HepG2 (cell line): ENCODE data around the gene AARS2. TPM values are rescaled to one million over a fixed set of nuclear protein-coding genes. Genes with fewer than 3 reads are reported as not detected.
"Not testable (repeated sequence)": the region's sequence is repeated elsewhere in the genome, so short reads cannot be mapped to it uniquely, and the experiment has no call there.

Experiments
- ATAC-seq: fragments of 200-7000 bp; cut with Tn5 transposase; 3 replicates; pipeline ENCODE4 v1.9.1; 2020; ENCODE audit warnings: mild to moderate bottlenecking, moderate library complexity
- BruUV-seq: library from RNA; stranded (reverse); fragments of 400-500 nt; replicated peaks from 2 replicates; lab custom pipeline; 2021; lab: Mats Ljungman, UMichigan
- CTCF ChIA-PET: fragments of 300-600 bp; formaldehyde crosslinking; extraction: SDS; loops from one replicate; lab custom pipeline; 2021; ENCODE audit warnings: low total read pairs, inconsistent platforms, low intra/inter-chr PET ratio; lab: Yijun Ruan, JAX
- POLR2A ChIA-PET: fragments of 350-600 bp; sonication (Branson Sonifier 250); formaldehyde crosslinking; loops from one replicate; lab custom pipeline; 2020; ENCODE audit warnings: antibody characterized with exemption, inconsistent platforms; lab: Yijun Ruan, JAX
- DNase-seq: peaks from one replicate; pipeline ENCODE4 v3.0.0-alpha.2; 2015; ENCODE audit warnings: low spot score
- FAIRE-seq: peaks from 3 replicates; lab custom pipeline; 2011; peaks lifted over from hg19 to GRCh38; lab: Jason Lieb, UNC
- H2AFZ ChIP-seq: one replicate; pipeline ENCODE4 v1.6.1; 2011; ENCODE audit warnings: low read length, inconsistent platforms
- H3K27ac ChIP-seq: fragments of 300-600 bp; 3 replicates; pipeline ENCODE4 v1.8.0; 2011; ENCODE audit warnings: mixed run types, mild to moderate bottlenecking, mixed read lengths, low read length, inconsistent platforms; ENCODE audit not compliant: insufficient read depth; ENCODE audit errors: extremely low read length
- H3K27me3 ChIP-seq, 2 experiments: fragments of 200-600 bp in 1 of 2; 2 replicates in 1 of 2; 3 replicates in 1 of 2; pipeline versions ENCODE4 v1.6.0 to v1.8.0; 2011; ENCODE audit warnings: low read length in 2 of 2, mild to moderate bottlenecking in 2 of 2, moderate library complexity in 2 of 2, inconsistent platforms in 1 of 2; ENCODE audit not compliant: insufficient read depth in 2 of 2, control insufficient read depth in 1 of 2
- H3K36me3 ChIP-seq, 2 experiments: fragments of 200-600 bp in 1 of 2; replicated peaks in 1 of 2; 2 replicates in 1 of 2; 3 replicates in 1 of 2; pipeline versions ENCODE4 v1.5.1 to v1.8.0; 2011; ENCODE audit warnings: low read length in 2 of 2, inconsistent platforms in 1 of 2; ENCODE audit not compliant: insufficient read depth in 2 of 2, control insufficient read depth in 1 of 2
- H3K4me1 ChIP-seq: 2 replicates; pipeline ENCODE4 v1.5.1; 2012; ENCODE audit warnings: low read length, inconsistent platforms; ENCODE audit not compliant: insufficient read depth
- H3K4me2 ChIP-seq: 2 replicates; pipeline ENCODE4 v1.6.0; 2011; ENCODE audit warnings: low read depth, low read length, inconsistent platforms
- H3K4me3 ChIP-seq, 3 experiments: fragments of 200-600 bp in 1 of 3; sonication (generic), shearing (Covaris generic) in 1 of 3; replicated peaks in 1 of 3; 2 replicates each; pipeline ENCODE4 v1.5.1; 2011 to 2016; ENCODE audit warnings: low read length in 3 of 3, inconsistent platforms in 2 of 3, low read depth in 2 of 3, mild to moderate bottlenecking in 2 of 3, control low read depth in 1 of 3, mixed read lengths in 1 of 3; ENCODE audit not compliant: insufficient read depth in 1 of 3
- H3K79me2 ChIP-seq: one replicate; pipeline ENCODE4 v1.6.1; 2011; ENCODE audit warnings: low read length, inconsistent platforms; ENCODE audit not compliant: insufficient read depth
- H3K9ac ChIP-seq: 2 replicates; pipeline ENCODE4 v1.6.0; 2011; ENCODE audit warnings: mild to moderate bottlenecking, low read depth, low read length, inconsistent platforms; ENCODE audit not compliant: insufficient read depth
- H3K9me3 ChIP-seq: 2 replicates; pipeline ENCODE4 v1.5.1; 2012; ENCODE audit warnings: mild to moderate bottlenecking, low read length
- H4K20me1 ChIP-seq: 2 replicates; pipeline ENCODE4 v1.6.0; 2011; ENCODE audit warnings: inconsistent platforms, mild to moderate bottlenecking, low read length, moderate library complexity; ENCODE audit not compliant: insufficient read depth
- HNRNPUL1 ChIP-seq: fragments of 200-400 bp; formaldehyde crosslinking; IDR thresholded peaks from 2 replicates; pipeline ENCODE4 v1.6.1; 2017; ENCODE audit warnings: low read depth, mild to moderate bottlenecking, low read length, moderate library complexity
- SMARCC2 ChIP-seq: fragments of 450-650 bp; IDR thresholded peaks from 2 replicates; pipeline ENCODE4 v1.6.1; 2017; ENCODE audit warnings: antibody characterized with exemption, mild to moderate bottlenecking
- WGBS: methylation state at CpG from one replicate; pipeline ENCODE4 v1.1.6; 2017; ENCODE audit warnings: low lambda C conversion rate; 5-methylcytosine and 5-hydroxymethylcytosine counted together
- in situ Hi-C: cut with HindIII; loops from 2 replicates; pipeline ENCODE4 v1.10.0; 2017; ENCODE audit warnings: low pct_unique_long_range_greater_than_20kb; ENCODE audit not compliant: extremely low pct_ligation_motif_present
- intact Hi-C: fragments of 100-400 bp; cut with micrococcal nuclease; formaldehyde crosslinking; loops from one replicate; pipeline ENCODE4 v1.10.0; 2022; ENCODE audit not compliant: unreplicated experiment
- polyA plus RNA-seq, 8 experiments: library from polyadenylated mRNA; depleted of rRNA in 3 of 8; stranded (reverse) in 7 of 8; unstranded in 1 of 8; fragments of >200 nt; fragmentation: Illumina TruSeq in 4 of 8; extraction: Trizol in 4 of 8; gene quantifications; 2 replicates each; pipeline versions ENCODE4 v1.2.1 to v1.2.3, GENCODE V29; 2011 to 2016; ENCODE audit warnings: low read depth in 4 of 8, missing spikeins in 1 of 8, mixed read lengths in 1 of 8; ENCODE audit not compliant: insufficient read depth in 1 of 8
- total RNA-seq, 5 experiments: library from RNA; depleted of rRNA; stranded (reverse); fragments of >200 nt; fragmentation: Illumina TruSeq; extraction: Trizol; gene quantifications; 2 replicates each; pipeline ENCODE4 v1.2.3, GENCODE V29; 2016; ENCODE audit warnings: low read depth in 1 of 5
- TF ChIP-seq, protein P1 (sequence below), 2 experiments: fragments of 450-650 bp in 1 of 2; sonication (generic) in 1 of 2; formaldehyde crosslinking in 1 of 2; IDR thresholded peaks; 2 replicates each; pipeline versions ENCODE4 v1.6.1 to v1.8.0; 2016 to 2022; ENCODE audit warnings: antibody characterized with exemption in 1 of 2, mild to moderate bottlenecking in 1 of 2, missing genetic modification reagents in 1 of 2

AARS2 gene
- total and polyA plus RNA-seq, 2 of the 13 experiments (the other 11 are each of a cell fraction or from before 2014, with no cell fraction given), result 7.5 to 24.1 TPM

DNA sequence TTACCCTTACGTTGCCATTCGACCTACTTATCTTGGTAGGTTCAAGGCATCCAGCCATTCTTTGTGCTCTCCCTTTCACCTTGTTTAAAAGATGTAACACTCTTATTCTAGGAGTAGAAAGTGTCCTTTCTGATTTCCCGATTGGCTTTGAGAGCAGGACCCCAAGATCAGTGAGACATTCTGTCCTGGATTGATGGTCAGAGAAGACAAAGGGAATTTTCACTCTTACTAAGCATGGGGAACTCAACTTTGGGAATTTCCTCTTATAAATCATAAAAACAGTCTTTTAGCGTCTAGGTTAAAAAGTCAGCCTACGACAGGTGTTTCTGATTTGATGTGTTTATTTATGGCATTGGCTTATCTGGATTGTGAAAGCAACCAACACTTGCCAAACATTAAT is 2.8 kb upstream of the AARS2 start (continued):
- TF ChIP-seq, protein P1, sequence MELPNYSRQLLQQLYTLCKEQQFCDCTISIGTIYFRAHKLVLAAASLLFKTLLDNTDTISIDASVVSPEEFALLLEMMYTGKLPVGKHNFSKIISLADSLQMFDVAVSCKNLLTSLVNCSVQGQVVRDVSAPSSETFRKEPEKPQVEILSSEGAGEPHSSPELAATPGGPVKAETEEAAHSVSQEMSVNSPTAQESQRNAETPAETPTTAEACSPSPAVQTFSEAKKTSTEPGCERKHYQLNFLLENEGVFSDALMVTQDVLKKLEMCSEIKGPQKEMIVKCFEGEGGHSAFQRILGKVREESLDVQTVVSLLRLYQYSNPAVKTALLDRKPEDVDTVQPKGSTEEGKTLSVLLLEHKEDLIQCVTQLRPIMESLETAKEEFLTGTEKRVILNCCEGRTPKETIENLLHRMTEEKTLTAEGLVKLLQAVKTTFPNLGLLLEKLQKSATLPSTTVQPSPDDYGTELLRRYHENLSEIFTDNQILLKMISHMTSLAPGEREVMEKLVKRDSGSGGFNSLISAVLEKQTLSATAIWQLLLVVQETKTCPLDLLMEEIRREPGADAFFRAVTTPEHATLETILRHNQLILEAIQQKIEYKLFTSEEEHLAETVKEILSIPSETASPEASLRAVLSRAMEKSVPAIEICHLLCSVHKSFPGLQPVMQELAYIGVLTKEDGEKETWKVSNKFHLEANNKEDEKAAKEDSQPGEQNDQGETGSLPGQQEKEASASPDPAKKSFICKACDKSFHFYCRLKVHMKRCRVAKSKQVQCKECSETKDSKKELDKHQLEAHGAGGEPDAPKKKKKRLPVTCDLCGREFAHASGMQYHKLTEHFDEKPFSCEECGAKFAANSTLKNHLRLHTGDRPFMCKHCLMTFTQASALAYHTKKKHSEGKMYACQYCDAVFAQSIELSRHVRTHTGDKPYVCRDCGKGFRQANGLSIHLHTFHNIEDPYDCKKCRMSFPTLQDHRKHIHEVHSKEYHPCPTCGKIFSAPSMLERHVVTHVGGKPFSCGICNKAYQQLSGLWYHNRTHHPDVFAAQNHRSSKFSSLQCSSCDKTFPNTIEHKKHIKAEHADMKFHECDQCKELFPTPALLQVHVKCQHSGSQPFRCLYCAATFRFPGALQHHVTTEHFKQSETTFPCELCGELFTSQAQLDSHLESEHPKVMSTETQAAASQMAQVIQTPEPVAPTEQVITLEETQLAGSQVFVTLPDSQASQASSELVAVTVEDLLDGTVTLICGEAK (IDR thresholded peaks at IDR 0.05), result no peak
- TF ChIP-seq, protein P1 (CRISPR knock-in tag; IDR thresholded peaks at IDR 0.05), result no peak

DNA sequence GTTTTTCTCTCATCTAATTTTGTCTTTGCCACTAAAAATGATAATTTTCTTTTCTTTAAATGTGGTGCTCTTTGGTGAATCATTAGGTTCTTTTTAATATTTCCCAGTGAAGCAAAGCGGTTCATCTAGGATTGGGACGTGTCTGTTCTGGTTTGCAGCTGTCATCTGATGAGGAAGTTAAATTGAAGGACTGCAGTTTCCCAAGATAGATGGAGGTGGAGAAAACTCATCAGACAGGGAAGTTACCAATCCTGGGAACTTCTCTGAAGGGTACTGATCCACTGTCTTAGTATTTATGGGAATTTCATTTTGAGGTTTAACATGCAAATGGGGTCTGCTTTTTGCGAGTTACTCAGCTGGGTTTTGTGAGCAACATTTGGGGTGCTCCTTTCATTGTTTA is 2.4 kb upstream of the AARS2 start:
- intact Hi-C loops, result no loop called here

DNA sequence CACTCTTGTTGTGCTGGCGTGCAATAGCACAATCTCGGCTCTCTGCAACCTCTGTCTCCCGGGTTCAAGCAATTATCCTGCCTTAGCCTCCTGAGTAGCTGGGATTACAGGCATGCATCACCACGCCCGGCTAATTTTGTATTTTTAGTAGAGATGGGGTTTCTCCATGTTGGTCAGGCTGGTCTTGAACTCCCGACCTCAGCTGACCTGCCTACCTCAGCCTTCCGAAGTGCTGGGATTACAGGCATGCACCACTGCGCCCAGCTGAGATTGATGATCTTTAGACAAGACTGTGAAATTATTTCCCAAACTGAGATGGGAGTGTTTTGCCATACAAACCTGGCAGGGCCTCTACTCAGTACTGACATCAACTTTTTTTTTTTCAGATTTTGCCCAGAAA is 1.5 kb upstream of the AARS2 start:
- FAIRE-seq, ATAC-seq, H3K4me2 ChIP-seq, H3K4me3 ChIP-seq, H3K9ac ChIP-seq, H2AFZ ChIP-seq, intact Hi-C loops, POLR2A ChIA-PET, BruUV-seq, DNase-seq, H4K20me1 ChIP-seq, H3K27ac ChIP-seq, CTCF ChIA-PET, H3K9me3 ChIP-seq: not testable (repeated sequence)
- 33% methylated on average over 8 of the region's 8 CpGs for WGBS
- H3K27me3 ChIP-seq, result peaks cover 1 to 32% of the 10 kb centered on the region in 2 experiments; a peak in 4 of 5 replicates
- in situ Hi-C loops, result loop anchor here (5.0 kb wide), 1 partner anchor 47 kb away; the partner anchor contains the start of gene NFKBIE
- peaks cover 15 to 24% of the 10 kb centered on the region in 2 experiments for H3K36me3 ChIP-seq
- H3K4me1 ChIP-seq, result peaks cover 22% of the 10 kb centered on the region
- peaks cover 15% of the 10 kb centered on the region for H3K79me2 ChIP-seq

More for the DNA sequence above, 2.4 kb upstream of the AARS2 start:
- 35% methylated on average over 3 of the region's 3 CpGs for WGBS
- Histone ChIP-seq H3K4me2 (no peak overlapping the region), H3K27me3 (peaks cover 3 to 40% of the 10 kb centered on the region in 2 experiments; a peak in 4 of 5 replicates), H2AFZ (no peak overlapping the region), H3K36me3 (peaks cover 10 to 16% of the 10 kb centered on the region in 2 experiments; a peak in 4 of 5 replicates), H3K27ac (no peak overlapping the region), H3K4me1 (peaks cover 22% of the 10 kb centered on the region), H3K9me3 (no peaks in the 10 kb centered on the region), H3K79me2 (peaks cover 15% of the 10 kb centered on the region), H3K4me3 (no peak overlapping the region), H4K20me1 (no peaks in the 10 kb centered on the region), H3K9ac (no peak overlapping the region)
- in situ Hi-C loops, result no loop called here
- ChIA-PET POLR2A (no interaction called here), CTCF (no interaction called here)
- ATAC-seq (no peak), DNase-seq (no peak), FAIRE-seq (no peak)
- BruUV-seq, result no TSS peak
- TF ChIP-seq SMARCC2, result no peak
- TF ChIP-seq HNRNPUL1, result no peak
